Prostate gland (tissue), 2 donors: ENCODE results near the gene KANK4.

Source experiments
- POLR2A ChIP-seq: fragments of 450-650 bp; IDR thresholded peaks from one replicate; pipeline ENCODE4 v1.6.1; 2016; ENCODE audit warnings: antibody characterized with exemption, mild to moderate bottlenecking
- POLR2AphosphoS5 ChIP-seq: sonication (generic); formaldehyde crosslinking; IDR thresholded peaks from one replicate; pipeline ENCODE4 v1.6.1; 2017; ENCODE audit warnings: antibody characterized with exemption
- TF ChIP-seq, protein P1 (sequence below), 4 experiments: fragments of 200-600 bp in 2 of 4; fragments of 450-650 bp in 2 of 4; sonication (generic) in 2 of 4; IDR thresholded peaks; 1 replicate in 3 of 4; 2 replicates in 1 of 4; pipeline ENCODE4 v1.5.1; 2016 to 2019; ENCODE audit warnings: antibody characterized with exemption in 4 of 4, mild to moderate bottlenecking in 2 of 4, moderate library complexity in 2 of 4

DNA sequence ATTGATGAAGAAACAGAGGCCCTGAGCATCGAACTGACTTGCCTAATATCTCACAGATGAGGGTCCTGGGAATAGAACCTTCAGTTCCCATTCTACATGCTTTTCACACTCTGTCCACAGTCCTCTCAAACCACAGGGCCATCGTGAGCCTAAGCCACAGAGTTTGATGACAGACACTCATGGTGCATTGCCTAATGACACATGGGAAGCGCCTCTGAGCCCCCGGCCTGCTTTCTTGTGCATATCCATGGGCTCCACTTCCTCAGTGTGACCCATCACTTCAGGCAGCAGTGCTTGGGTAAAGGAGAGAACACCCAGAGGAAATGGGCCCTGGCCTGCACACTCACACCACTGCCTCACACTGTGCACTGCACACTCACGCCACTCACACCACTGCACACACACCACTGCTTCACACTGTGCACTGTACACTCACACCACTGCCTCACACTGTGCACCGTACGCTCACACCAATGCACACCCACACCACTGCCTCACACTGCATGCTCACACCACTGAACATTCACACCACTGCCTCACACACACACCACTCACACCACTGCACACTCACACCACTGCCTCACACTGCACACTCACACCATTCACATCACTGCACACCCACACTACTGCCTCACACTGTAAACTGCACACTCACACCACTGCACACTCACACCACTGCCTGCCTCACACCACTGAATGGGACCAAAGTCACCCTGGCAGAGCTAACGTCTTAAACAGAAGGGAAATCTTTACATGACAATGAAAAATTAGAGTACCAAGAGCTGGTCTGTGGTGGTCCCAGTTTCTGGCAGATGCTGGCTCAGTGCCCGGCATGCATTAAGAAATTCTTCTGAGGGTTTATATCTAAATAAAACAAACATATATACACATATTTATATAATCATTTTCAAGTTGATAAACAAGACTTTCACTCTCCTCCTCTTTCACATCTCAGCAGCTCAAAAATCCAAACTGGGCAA lies 53.0 kb downstream of the KANK4 start:
- TF ChIP-seq POLR2AphosphoS5, result no peak
- TF ChIP-seq, protein P1, sequence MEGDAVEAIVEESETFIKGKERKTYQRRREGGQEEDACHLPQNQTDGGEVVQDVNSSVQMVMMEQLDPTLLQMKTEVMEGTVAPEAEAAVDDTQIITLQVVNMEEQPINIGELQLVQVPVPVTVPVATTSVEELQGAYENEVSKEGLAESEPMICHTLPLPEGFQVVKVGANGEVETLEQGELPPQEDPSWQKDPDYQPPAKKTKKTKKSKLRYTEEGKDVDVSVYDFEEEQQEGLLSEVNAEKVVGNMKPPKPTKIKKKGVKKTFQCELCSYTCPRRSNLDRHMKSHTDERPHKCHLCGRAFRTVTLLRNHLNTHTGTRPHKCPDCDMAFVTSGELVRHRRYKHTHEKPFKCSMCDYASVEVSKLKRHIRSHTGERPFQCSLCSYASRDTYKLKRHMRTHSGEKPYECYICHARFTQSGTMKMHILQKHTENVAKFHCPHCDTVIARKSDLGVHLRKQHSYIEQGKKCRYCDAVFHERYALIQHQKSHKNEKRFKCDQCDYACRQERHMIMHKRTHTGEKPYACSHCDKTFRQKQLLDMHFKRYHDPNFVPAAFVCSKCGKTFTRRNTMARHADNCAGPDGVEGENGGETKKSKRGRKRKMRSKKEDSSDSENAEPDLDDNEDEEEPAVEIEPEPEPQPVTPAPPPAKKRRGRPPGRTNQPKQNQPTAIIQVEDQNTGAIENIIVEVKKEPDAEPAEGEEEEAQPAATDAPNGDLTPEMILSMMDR (IDR thresholded peaks at IDR 0.05), result no peak
- no peak for TF ChIP-seq POLR2A
